GM21447 (cell line): ENCODE results near the gene METTL14.
"Not testable (repeated sequence)": the region's sequence is repeated elsewhere in the genome, so short reads cannot be mapped to it uniquely, and the experiment has no call there.

Experiments
- ATAC-seq: cut with Tn5 transposase; IDR thresholded peaks from one replicate; pipeline ENCODE4 v1.9.1; 2021; ENCODE audit not compliant: unreplicated experiment

The METTL14 gene

GRCh38 chr4:118684873-118685811, at the start of gene METTL14:
Gene METTL14, plus strand, starts transcription at chr4:118685392. Its CDS starts 143 bp downstream, at chr4:118685535.
- peak; percentile 99 for ATAC-seq

DNA sequence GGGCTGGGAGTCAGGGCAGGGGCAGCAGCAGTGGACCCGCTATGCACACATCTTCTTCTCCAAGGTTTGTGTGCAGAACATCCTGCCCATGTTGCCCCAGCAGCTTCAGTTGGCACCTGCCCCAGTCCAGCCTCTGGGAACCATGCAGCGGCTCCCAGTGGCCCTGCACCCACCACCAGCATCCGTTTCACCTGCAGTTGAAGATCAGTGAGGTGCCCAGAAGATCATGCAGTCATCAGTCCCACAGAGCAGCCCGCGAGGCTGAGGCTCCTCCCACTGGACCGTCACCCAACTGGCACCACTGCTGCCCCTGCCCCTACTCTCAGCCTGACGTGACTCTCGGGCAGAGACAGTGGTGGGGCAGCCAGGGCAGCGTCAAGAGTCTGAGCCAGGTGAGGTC, 49.1 kb upstream of the METTL14 start:
- not testable (repeated sequence) for ATAC-seq

- ATAC-seq: not testable (repeated sequence)
Observed at GRCh38 chr4:118664665-118665064, 20.5 kb upstream of the METTL14 start.

DNA sequence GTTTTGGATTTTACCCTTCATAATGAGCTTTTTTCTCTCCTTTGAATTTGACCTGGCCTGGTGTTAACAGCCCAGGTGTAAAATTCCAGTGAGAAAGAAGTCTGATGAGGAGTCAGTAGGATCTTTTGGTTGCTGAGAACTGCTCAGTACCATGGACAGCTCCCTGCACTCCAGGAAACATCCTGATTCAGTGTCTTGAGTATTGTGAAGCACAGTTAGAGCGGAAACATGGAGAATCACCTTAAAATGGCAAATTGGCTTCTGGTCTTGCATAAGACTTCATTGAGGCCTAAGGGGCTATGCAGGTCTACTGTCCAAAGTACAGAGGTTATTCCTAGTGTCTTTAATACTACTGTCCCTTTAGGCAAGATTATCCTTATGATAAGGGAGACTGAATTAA, 16.0 kb upstream of the METTL14 start:
- not testable (repeated sequence) for ATAC-seq

DNA sequence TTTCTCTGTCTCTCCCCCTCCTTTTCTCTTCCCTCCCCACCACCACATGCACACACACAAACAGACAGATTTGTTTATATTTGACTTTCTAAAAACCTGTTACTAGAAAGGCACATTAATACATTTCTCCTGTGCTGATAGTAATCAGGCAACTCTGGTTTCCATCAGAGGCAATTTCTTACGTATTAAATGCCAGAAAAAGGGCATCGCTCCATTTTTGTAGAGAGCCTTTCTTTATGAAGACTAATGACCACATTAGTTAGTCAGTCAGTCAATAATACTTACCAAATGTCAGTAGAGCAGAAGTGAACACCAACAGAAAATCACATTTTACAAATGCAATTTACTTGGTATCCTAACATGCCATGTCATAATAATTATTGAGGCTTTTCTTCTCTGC, 14.2 kb upstream of the METTL14 start:
- ATAC-seq: not testable (repeated sequence)

GRCh38 chr4:118676128-118676527, 9.1 kb upstream of the METTL14 start:
- no peak for ATAC-seq

- ATAC-seq: no peak
Observed at GRCh38 chr4:118680808-118681207, 4.4 kb upstream of the METTL14 start.

- ATAC-seq: no peak
Observed at GRCh38 chr4:118682928-118683327, 2.3 kb upstream of the METTL14 start.

DNA sequence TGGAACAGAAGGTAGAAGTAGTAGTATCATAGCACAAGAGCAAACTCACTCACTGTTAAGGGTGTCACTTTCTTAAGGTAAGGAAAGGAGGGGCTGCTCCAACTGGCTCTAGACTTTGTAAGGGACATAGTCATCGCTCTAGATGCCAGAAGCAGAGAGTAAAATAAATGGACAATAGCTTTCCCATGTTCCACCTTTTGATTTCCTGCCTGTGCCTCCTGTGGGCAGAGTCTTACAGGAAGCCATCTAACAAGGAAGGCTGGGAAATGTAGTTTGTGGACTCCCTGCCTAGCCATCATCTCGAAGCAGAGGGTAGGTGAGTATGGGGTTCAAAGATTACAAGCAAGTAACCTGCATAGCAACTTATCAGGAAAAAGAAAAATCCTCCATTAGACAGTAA, 1.7 kb upstream of the METTL14 start:
- no peak for ATAC-seq

DNA sequence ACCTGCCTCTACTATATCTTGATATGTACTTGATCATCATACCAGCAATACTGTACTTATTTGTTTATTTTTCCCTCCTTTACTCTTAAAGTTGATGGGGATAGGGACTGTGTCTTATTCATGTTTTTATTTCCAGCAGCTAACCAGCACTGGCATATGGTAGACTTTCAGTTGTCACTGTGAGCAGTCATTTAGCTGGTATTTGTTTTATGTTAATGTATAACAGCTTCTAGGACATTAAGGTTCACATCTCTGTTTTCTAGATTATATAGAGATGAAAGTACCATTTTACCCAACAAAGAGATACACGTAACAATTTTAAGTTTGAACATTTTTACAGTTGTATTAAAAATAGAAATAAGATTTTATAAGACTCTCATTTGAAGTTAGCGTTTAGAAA, 17.9 kb downstream of the METTL14 start:
- ATAC-seq: no peak

GRCh38 chr4:118711052-118711451, 25.9 kb downstream of the METTL14 start:
- ATAC-seq: no peak

- no peak for ATAC-seq
Observed at GRCh38 chr4:118712872-118713271, 27.7 kb downstream of the METTL14 start.

GRCh38 chr4:118714682-118715081, 29.5 kb downstream of the METTL14 start:
- ATAC-seq: no peak

- no peak for ATAC-seq
Observed at GRCh38 chr4:118716304-118716703, 31.1 kb downstream of the METTL14 start.

DNA sequence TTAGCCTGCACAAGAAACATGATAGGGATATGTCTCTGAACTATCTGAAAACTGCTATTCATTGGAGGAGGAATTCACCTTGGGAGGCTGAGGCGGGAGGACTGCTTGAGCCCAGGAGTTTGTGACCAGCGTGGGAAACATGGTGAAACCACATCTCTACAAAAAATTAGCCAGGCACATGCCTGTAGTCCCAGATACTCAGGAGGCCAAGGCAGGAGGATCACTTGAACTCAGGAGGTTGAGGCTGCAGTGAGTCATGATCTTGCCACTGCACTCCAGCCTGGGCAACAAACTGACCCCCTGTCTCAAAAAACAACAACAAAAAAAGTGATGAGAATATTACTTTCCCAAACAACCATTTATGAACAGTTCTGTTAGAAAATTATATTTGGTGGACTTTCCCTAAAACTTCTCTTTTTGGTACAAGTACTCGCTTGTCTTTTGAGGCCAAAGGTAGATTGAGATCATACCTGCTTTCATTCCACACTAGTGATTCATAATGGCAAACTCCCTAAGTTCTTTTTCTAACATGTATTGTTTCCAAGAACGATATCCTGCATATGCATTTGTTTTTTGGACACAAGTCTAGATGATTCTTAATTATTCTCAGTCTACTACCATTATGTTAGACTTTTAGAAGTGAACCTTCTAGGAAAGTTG, 33.4 kb downstream of the METTL14 start:
- no peak for ATAC-seq

- no peak for ATAC-seq
Observed at GRCh38 chr4:118721752-118722151, 36.6 kb downstream of the METTL14 start.

GRCh38 chr4:118723369-118723768, 38.2 kb downstream of the METTL14 start:
- ATAC-seq: no peak

DNA sequence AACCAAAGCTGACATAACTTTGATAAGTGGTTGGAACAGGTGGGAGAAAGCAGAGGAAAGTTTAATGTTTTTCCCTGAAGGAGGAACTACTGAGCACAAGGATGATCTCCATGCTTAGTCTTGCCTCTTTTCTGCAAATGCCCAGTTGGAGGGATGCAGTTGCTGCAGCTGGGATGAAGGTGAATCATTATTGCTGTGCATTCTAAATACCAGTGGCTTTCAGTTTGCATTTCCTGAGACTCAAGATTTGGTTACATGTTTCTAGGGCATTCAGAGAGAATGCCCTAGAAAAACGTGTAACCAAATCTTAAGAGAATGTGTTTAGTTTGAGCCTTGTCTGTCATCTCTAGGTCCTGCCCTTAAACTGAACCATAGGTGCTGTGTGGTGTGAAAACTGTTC, 42.2 kb downstream of the METTL14 start:
- ATAC-seq: no peak

- ATAC-seq: no peak
Observed at GRCh38 chr4:118729287-118730286, 44.4 kb downstream of the METTL14 start.

- ATAC-seq: no peak
Observed at GRCh38 chr4:118730683-118731082, 45.5 kb downstream of the METTL14 start.
